ENCODE measurements around the gene ERP44.

DNA sequence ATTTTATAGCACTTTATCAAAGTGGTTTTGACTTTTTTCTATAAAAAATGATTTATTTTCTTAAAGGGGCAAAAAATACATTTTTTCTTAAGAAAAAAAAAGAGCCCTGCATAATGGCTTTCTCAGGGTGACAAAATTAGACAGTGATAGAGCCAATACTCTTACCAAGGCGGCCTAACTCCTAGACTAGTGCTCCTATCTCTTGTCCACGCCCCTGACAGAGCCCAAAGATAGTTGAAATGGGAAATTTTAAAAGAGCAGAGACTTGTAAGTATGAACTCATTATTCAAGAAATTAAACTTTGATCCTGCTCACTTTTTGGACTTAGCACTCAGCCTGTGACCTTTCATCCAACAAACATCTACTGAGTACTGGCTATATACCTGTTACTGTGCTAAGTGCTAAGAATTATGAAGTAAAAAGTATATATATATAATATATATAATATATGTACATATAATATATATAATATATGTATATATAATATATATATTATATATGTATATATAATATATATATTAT is 1.4 kb upstream of the ERP44 start:
- TF ChIP-seq, protein P1, sequence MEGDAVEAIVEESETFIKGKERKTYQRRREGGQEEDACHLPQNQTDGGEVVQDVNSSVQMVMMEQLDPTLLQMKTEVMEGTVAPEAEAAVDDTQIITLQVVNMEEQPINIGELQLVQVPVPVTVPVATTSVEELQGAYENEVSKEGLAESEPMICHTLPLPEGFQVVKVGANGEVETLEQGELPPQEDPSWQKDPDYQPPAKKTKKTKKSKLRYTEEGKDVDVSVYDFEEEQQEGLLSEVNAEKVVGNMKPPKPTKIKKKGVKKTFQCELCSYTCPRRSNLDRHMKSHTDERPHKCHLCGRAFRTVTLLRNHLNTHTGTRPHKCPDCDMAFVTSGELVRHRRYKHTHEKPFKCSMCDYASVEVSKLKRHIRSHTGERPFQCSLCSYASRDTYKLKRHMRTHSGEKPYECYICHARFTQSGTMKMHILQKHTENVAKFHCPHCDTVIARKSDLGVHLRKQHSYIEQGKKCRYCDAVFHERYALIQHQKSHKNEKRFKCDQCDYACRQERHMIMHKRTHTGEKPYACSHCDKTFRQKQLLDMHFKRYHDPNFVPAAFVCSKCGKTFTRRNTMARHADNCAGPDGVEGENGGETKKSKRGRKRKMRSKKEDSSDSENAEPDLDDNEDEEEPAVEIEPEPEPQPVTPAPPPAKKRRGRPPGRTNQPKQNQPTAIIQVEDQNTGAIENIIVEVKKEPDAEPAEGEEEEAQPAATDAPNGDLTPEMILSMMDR (IDR thresholded peaks at IDR 0.05), result no peak
- TF ChIP-seq POLR2A (IDR thresholded peaks at IDR 0.05; ENCODE audit: low read depth) (no peak), POLR2AphosphoS5 (IDR thresholded peaks at IDR 0.05) (no peak)

All from esophagus muscularis mucosa (tissue), 3 donors.